GM19238 (cell line): Measurements from ENCODE around the gene DIAPH3.

ENCODE experiments used
- DNase-seq: peaks from one replicate; pipeline ENCODE4 v3.0.0; 2011; ENCODE audit warnings: low spot score; ENCODE audit not compliant: insufficient read length

Gene DIAPH3

DNA sequence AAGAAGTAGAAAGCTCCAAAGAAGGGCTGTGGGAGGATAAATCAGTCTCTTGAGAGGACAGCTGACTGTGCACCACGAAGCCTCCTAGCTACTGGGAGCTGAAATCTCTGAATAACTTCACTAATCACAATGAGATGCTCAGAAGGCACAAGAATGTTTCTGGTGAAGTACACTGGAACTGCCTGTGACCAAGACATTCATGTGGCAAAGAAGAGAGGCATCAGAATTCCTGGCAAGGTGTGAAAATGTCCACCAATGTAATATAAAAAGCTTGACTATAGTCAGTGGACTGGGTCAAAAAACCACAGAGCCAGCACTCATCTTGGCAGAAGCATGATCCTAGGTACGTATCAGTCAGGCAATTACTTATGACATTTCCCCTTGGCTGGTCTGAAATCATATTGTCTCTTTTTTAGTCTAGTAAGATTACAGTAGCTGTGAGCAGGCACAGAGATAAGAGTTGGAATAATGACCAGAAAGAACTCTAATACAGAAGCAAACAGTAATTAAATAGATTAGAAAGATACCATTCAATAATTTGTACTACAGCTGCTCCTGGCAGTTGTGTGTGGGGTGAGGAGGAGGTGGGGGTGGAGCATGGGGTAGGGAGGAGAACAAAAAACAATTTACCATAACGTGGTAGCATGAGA is 434.7 kb downstream of the DIAPH3 start:
- no peak for DNase-seq

DNA sequence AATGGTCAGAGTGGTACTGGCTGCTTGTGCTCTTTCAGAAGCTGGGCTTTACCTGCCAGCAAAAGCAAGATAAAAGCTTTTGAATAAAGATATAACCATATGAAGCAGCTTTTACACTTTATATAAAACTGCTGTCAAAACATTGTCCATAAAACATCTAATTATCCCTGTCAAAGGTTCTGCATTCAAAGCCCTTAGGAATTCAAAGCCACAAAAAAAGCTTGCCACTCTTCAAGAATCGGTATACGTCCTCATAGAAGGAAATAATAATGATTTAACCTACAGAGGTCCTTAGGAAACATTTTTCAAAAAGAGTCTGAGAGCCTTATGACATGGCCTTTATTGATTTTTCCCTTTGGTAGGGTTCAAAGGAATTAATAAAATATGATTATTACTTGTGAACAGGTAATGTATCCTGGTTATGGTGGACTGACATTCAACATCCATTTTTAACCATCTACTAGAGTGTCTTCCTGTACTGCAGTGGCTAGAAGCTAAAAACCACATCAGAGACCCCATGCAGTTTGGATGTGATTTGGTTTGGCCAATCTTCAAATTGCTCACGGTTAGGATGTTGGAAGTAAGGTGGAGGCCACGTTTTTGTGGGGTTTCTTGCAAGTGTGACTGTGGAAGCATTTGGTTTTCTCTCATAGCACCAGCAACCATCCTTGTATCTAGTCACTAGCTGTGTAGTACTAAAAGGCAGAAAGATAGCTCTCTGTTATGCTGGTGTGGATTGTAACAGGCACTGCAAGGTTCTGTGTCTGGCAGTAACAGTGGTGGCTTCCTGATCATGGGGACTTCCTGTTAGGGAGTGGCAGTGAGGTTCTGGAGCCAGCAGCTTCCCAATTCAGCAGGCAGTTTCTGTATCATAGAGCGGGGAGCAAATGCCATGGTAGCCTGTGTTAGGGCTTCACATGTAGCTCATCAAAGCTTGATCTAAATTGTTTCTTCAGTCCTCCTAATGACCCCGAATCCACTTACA is 441.5 kb downstream of the DIAPH3 start:
- DNase-seq, result no peak

DNA sequence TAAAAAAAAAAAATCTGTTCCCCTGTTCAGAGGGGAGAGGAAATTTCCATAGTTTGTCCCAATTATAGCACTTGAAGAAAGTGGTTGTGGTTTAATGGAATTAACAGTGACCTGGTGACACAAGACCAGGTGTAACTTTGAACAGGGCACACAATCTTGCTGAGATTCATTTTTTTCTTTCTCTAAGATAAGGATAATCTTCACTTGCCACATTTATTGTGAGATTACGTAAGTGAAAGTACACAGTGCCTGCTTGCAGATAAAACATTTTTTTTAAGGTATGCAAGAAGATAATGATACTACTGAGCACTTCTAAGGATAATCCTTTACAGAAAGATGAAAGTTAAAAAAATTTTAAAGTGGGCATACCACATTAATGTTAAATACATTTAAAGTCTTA is 448.1 kb downstream of the DIAPH3 start:
- no peak for DNase-seq

DNA sequence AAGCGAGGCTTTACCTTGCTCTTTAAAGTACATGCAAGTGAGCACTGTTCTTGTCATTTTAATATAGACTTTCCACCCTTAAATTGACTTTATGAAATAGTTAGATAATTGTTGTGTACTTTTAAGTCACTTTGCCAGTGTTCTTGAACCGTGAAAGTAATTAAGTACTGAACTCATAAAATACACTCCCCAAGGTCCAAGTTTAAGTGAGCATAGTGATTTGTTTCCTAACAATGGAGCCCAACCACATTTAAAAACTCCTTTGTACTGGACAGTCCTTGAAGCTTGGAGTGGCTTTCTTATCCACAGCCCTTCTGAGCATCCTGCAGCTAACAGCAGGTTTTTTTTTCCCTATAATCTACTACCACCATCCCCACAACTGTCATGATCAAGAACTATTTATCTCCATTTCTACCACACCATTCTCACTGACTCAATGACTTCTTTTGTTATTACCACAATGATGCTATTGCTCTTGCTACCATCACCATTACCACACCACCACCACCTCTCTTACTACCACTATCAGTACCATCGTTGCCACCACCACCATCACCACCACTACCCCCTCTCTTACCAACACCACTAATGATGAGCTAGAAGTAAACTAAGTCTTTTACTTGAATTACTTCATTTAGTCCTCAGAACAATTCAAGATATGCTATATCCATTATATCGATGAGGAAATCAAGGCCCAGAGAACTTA is 452.6 kb downstream of the DIAPH3 start:
- no peak for DNase-seq

DNA sequence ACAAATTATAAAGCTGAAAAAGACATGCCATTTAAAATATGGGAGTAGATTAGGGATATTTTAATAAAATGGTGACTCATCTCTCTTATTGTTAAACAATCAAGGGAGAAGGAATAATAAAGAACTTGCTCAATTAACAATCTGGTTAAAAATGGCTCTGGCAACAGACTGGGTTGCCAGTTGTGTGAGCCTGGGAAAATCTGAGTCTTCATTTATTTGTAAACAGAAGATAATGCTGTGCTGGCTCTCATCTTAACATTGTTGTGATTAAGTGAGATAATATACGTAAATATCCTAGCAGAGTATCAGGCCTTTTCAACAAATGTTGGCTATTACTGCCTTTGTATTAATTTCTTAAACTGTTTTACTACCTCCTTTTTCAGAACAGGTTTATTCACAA is 453.3 kb downstream of the DIAPH3 start:
- no peak for DNase-seq

DNA sequence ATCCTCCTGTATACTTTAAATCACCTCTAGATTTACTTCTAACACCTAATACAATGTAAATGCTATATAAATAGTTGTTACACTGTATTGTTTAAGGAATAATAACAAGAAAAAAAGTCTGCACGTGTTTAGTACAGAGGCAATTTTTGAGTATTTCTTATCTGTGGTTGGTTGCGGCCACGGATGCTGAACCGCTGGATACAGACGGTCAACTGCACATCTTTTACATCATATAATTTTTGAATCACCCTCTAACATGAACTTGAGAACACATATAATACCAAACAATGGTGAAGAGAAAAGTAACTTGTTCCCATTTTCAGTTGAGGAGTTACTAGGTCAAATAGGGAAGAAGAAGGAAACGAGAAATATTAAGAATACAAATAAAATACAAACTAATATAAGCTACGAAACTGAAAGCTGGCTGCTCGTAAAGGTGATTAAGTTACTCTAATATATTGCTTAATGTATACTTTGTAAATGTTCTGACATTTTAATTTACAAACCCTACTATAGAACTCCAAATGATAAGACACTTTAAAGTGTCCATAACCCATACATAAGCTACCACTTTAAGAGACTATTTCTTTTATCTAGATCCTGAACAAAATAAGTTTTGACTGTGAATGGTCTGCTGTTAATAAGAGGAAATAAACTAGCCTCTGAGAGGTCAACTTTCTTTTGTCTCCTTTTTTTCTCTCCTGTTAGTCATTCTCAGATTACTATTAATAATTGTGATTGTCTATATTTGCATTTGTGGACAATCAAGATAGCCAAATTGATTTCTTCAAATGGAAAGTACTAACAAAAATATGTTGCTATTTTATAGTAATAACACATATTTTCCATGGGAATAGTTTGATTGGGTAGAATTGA is 457.4 kb downstream of the DIAPH3 start:
- DNase-seq, result no peak

DNA sequence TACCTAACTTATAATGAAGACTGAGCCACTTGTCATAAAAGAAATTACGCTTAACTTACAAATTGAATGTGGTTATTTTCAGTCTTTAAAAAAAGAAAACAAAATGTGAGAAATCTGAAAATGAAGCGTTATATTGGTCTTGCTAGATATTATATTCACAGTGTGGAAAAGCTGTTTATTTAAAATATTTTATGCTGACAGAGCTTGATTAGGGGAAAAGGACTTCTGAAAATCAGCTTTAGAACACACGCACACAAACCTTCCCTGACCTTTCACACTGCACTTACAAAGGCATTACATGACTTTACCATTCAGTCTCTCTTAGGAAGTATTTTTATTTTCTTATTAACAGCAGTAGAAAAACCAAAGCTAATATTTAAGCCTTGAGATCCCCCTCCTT is 461.5 kb downstream of the DIAPH3 start:
- DNase-seq, result no peak

DNA sequence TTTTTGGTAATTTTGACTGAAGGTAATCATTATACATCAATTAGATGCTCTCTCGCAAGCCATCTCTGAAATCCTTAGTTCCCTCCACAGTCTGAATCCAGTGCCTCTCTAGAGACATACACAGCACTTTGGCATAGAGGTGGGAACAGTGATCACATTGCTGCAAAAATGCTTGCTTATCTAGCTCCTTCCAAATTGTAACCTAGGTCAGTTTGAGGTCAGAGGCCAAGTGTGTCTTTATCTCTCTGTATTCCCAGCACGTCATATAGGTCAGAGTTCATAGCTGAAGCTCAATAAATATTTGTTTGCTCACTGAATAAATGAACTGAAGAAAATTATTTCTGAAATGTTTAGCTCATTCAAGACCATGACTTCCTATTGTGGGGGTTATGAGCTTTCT is 462.5 kb downstream of the DIAPH3 start:
- DNase-seq, result no peak

DNA sequence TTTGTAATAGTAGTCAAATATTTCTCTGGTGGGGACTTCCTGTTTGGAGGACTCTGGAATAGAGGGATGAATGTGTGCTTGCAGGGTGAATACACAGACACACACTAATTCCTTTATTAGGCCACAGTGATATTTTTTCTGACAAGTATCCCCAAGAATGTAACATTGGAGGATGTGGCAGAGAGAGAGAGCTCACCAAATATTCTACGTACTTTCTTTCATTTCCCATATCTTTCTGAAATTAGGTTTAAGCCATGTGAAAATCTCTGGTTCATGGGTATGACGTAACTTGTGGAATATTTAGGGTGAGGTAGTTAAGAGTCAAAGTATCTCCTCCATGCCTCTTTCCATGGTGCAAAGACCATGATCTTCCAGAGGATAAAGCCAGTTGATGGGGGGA is 463.4 kb downstream of the DIAPH3 start:
- no peak for DNase-seq

DNA sequence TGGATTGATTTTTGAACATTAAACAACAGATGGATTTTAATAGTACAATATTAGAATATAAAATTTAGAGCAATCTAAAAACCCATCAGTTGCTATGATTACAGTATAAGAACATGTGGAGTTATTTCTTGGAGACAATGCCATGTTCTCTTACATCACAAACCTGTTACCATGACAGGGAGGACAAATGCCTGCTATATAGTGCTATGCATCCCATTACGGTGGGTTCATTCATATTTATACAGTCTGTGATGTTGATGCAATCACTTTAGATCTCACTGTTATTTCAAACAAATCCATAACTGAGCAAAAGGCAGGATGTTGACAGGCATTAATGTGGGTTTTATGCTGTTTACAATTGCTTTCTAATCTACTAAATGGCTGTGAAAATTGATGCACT is 467.5 kb downstream of the DIAPH3 start:
- DNase-seq, result no peak

DNA sequence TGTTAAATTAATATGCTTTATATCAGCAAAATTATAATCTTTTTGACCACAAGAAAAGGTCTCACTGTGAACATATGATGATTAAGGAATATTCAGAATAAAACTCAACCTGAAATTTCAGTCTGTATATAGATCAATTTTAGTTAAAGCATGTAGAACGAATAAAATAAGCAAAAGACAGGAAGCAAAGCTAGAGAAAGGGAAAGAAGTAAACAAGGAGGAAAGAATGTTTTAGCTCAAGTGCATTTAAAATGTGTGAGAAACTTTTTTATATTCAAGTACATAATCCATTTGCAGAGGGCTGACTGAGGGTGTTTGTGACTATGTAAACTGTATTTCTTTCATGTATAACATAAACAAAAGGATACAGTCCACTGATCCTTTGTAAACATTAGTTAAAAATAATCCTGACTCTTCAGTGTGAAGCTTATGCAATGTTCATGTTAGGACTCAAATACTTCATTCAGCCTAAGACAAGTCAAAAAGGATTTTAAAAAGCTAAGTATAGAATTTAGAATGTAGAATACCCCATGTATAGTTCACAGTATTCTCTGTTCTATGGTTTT is 472.1 kb downstream of the DIAPH3 start:
- no peak for DNase-seq

DNA sequence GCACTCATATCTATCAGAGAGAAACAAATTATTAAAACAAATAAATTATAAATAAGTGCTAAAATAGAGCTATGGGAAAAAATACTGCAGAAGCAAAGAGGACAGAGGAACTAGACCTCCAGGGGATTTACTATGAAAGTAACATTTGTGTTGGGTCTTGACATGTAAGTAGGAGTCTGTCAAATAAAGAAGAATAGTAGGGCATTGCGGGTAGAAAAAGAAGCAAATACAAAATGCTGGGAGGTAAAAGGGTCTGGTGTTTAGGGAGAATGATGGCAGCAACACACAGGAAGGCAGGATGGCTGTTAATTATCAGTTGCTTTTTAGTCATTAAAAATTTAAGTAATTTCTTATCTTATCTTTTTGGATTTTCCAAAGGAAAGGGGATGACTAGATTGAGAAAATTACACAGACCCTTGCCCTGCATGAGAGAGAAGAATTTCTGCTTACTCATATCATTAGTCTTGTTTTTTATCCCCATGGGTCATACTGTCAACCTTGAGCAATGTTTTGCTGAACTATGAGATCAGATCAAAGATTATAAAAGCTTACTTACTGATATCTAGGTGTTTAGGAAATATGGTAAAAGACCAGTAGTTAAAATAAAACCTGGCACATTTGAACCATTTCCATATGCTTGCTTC is 472.7 kb downstream of the DIAPH3 start:
- DNase-seq, result no peak

DNA sequence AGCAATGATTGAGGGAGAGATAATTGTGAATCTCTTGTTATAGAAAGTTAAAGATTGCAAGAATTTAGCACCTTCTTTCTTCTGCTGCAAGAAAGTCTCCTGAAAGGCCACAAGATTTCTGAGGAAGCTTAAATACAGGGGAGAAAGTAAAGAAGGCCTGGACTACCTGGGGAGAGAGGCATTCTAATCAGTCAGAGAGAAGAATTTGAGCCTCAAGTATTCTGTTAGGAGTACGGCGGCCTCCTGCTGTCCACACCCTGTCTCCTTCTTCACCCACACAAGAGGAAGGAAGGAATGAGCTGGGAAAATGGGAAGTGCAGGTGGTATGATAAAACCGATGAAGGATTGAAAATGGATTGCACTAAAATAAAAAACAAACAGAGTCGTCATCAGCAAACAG is 474.7 kb downstream of the DIAPH3 start:
- DNase-seq, result no peak

DNA sequence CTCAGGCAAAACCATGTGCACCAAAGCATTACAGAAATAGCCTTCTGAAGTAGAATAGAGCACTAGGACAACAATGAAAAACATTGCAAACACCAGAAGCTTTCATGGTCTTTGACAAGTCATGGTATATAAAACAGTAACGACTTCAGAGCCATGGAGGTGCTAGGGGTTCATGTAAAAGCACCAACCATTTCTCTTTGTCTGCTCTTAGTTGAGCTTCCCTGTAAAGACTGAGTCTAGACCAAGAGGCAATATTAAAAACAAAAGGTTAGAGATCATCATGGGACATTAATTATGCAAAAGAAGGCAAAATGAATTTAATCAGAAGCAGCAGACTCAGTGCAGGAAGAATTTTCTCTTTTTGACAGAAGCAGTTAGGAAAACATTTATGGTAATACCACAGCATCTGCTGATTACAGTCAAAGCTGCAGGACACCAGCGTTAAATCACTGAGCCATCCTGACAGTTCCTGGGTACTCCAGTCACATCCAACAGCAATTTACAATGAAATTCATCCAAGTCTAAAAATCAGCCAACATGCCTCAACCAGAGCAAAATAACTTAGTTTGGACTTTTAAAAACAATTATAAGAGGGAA is 476.8 kb downstream of the DIAPH3 start:
- no peak for DNase-seq

DNA sequence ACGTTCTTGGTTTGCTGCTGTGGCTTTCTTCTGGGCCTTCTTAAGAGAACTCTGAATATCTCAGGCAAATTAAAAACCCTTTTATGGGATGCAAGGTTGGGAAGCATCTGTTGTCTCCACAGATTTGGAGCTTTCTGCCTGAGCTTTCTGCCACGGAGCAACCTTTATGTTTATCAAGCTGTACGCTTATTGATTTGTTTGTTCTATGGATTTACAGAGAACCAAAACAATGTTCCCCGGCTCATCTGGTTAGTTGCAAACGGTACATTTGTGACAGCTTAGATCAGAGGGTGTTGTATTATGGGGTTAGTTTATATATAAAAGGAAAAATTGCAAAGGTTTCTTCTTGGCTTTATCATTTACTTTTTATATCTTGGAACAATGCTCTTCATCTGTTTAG is 479.6 kb downstream of the DIAPH3 start:
- no peak for DNase-seq

DNA sequence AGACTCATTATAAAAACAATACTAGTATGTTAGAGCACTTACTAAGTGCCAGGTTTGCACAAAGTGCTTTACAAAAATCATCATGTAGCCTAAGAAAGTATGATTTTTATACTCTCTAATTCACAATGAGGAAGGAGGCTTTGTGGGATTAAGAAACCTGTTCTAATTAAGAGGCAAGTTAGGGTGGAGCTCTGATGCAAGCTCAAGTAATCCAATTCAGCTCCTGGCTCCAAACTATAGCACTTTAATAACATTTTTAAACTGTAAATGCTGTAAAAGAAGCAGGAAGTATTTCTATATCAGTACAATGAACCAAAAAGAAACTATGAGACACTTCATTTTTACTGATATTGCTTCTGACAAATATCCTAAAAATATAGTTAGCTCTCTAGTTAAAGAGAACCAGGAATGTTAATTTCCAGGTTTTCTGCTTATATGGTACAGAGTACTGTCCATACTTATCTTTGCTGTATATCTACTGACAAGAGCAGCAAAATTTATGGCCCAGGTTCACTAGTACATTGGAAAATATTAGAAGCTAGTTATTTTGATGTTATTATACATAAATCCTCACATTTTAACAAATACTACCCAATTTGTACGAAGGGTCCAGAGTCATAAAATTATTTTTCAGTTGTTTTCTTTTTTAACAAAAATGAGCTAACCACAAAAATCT is 482.0 kb downstream of the DIAPH3 start:
- no peak for DNase-seq

DNA sequence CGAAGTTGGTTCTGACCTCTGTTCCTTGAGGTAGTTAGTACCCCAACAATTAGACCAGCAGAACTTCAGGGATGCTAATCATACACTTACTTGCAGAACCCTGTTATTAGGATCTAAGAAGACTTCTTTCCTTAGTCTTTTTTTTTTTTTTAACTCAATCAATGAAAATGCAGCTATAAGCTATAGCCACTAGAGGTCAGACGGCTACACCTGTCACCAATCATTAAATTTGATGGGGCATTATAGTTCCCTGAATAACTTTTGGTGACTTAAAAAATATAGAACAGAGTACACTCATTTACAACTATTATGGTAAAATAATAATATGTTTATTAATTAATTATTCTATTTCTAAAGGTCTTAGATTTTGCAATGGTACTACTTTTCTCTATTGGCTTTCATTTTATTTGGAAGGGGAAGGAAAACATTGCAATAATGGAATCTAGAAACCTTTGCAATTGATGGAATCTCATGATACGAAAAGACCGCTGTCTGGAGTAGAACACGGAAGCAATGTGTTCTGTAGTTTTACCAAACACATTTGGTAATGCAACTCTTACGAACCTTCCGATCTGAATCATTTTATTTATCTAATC is 483.2 kb downstream of the DIAPH3 start:
- no peak for DNase-seq

DNA sequence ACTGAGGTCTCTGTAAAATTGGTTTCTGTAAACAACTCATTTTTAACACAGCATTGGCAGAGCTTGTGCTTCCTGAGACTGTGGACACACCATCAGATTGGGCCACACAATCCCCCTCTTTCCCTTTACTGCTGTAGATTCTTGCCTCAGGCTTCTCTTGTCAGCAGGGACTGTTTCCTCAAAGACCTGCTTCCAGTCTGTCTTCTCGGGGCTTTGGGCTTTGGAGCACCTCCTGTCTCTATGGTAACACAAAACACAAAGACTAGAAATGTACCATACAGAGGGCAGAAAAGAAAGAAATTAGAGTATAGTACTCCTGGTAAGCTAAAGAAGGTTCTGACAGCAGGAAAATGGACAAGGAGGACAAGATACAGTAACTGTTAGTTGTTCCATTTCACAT is 484.5 kb downstream of the DIAPH3 start:
- no peak for DNase-seq
